Activated CD4-positive, CD25-positive, alpha-beta regulatory T cell (primary cell): Measurements from ENCODE around the gene TRDMT1.

ENCODE experiments used
- DNase-seq, 4 experiments: peaks; one replicate each; lab custom pipeline; 2025; lab: John Stamatoyannopoulos, UW

The TRDMT1 gene

GRCh38 chr10:17209881-17210280 is 8.4 kb upstream of the TRDMT1 start:
- DNase-seq = no peak

GRCh38 chr10:17209302-17209701 is 7.8 kb upstream of the TRDMT1 start:
- DNase-seq = no peak

- no peak for DNase-seq
These were observed 7.0 kb upstream of the TRDMT1 start for GRCh38 chr10:17208476-17208875.

- DNase-seq = peak in 1 of 4 experiments; percentile 12
These were observed 4.8 kb upstream of the TRDMT1 start for GRCh38 chr10:17206210-17206709.

- DNase-seq = no peak
These were observed 1.9 kb upstream of the TRDMT1 start for GRCh38 chr10:17203416-17203815.

GRCh38 chr10:17202999-17203398 is 1.5 kb upstream of the TRDMT1 start:
- DNase-seq = no peak

GRCh38 chr10:17202506-17202905 is 1.0 kb upstream of the TRDMT1 start:
- DNase-seq = no peak

GRCh38 chr10:17201794-17202116 is 283 bp upstream of the TRDMT1 start:
- no peak for DNase-seq

GRCh38 chr10:17200001-17200911 is 1.2 kb downstream of the TRDMT1 start:
- DNase-seq = no peak

GRCh38 chr10:17199351-17199804 is 2.1 kb downstream of the TRDMT1 start:
- DNase-seq = no peak

- no peak for DNase-seq
These were observed 4.9 kb downstream of the TRDMT1 start for GRCh38 chr10:17196573-17196972.

- DNase-seq = no peak
These were observed 5.4 kb downstream of the TRDMT1 start for GRCh38 chr10:17196045-17196444.

GRCh38 chr10:17195083-17195482 is 6.4 kb downstream of the TRDMT1 start:
- DNase-seq = no peak

GRCh38 chr10:17190602-17191001 is 10.9 kb downstream of the TRDMT1 start:
- DNase-seq = no peak

GRCh38 chr10:17188644-17189172 is 12.8 kb downstream of the TRDMT1 start:
- DNase-seq = no peak

- no peak for DNase-seq
These were observed 15.6 kb downstream of the TRDMT1 start for GRCh38 chr10:17185873-17186272.

- DNase-seq = no peak
These were observed 18.4 kb downstream of the TRDMT1 start for GRCh38 chr10:17183110-17183509.

- DNase-seq = no peak
These were observed 19.7 kb downstream of the TRDMT1 start for GRCh38 chr10:17181751-17182150.

GRCh38 chr10:17181110-17181509 is 20.4 kb downstream of the TRDMT1 start:
- no peak for DNase-seq

GRCh38 chr10:17179002-17179401 is 22.5 kb downstream of the TRDMT1 start:
- no peak for DNase-seq

- DNase-seq = no peak
These were observed 23.5 kb downstream of the TRDMT1 start for GRCh38 chr10:17178006-17178405.

GRCh38 chr10:17177014-17177413 is 24.5 kb downstream of the TRDMT1 start:
- DNase-seq = no peak

GRCh38 chr10:17176091-17176490 is 25.4 kb downstream of the TRDMT1 start:
- no peak for DNase-seq
